Keratinocyte (primary cell): ENCODE measurements around the gene EWSR1. TPM values are rescaled to one million over a fixed set of nuclear protein-coding genes. Genes with fewer than 3 reads are reported as not detected.

Source experiments
- DNase-seq: peaks from one replicate; pipeline ENCODE4 v3.0.0-alpha.2; 2011; ENCODE audit warnings: low read depth, missing footprints, low spot score
- FAIRE-seq: peaks from 2 replicates; lab custom pipeline; 2011; peaks lifted over from hg19 to GRCh38; lab: Jason Lieb, UNC
- H2AFZ ChIP-seq: 2 replicates; pipeline ENCODE4 v1.6.0; 2012; ENCODE audit warnings: low read length, control low read depth, inconsistent platforms; ENCODE audit not compliant: control insufficient read depth
- H3K27ac ChIP-seq: 2 replicates; pipeline ENCODE4 v1.5.1; 2011; ENCODE audit warnings: low read length; ENCODE audit not compliant: control insufficient read depth, insufficient read depth
- H3K27me3 ChIP-seq: 3 replicates; pipeline ENCODE4 v1.6.0; 2011; ENCODE audit warnings: low read length; ENCODE audit not compliant: control insufficient read depth, insufficient read depth; ENCODE audit errors: extremely low read depth
- H3K36me3 ChIP-seq, 2 experiments: 2 replicates in 1 of 2; 3 replicates in 1 of 2; pipeline ENCODE4 v1.5.1; 2011; ENCODE audit warnings: low read length in 2 of 2, mild to moderate bottlenecking in 1 of 2; ENCODE audit not compliant: control insufficient read depth in 2 of 2, insufficient read depth in 2 of 2; ENCODE audit errors: extremely low read depth in 1 of 2
- H3K4me1 ChIP-seq: 3 replicates; pipeline ENCODE4 v1.5.1; 2011; ENCODE audit warnings: low read length; ENCODE audit not compliant: control insufficient read depth, insufficient read depth; ENCODE audit errors: extremely low read depth
- H3K4me2 ChIP-seq: 3 replicates; pipeline ENCODE4 v1.6.0; 2011; ENCODE audit warnings: low read depth, low read length; ENCODE audit not compliant: control insufficient read depth, insufficient read depth; ENCODE audit errors: extremely low read depth
- H3K4me3 ChIP-seq, 3 experiments: fragments of 200-600 bp in 1 of 3; sonication (generic) in 1 of 3; 2 replicates in 2 of 3; 3 replicates in 1 of 3; pipeline ENCODE4 v1.5.1; 2011 to 2016; ENCODE audit warnings: low read length in 3 of 3, mild to moderate bottlenecking in 3 of 3, control low read depth in 2 of 3, inconsistent platforms in 1 of 3, low read depth in 1 of 3, mixed read lengths in 1 of 3, mixed run types in 1 of 3, moderate library complexity in 1 of 3; ENCODE audit not compliant: control insufficient read depth in 2 of 3, insufficient read depth in 2 of 3; ENCODE audit errors: extremely low read depth in 1 of 3
- H3K79me2 ChIP-seq: 2 replicates; pipeline ENCODE4 v1.6.0; 2012; ENCODE audit warnings: low read length; ENCODE audit not compliant: control insufficient read depth, insufficient read depth
- H3K9ac ChIP-seq: 3 replicates; pipeline ENCODE4 v1.6.0; 2011; ENCODE audit warnings: low read length; ENCODE audit not compliant: control insufficient read depth, insufficient read depth; ENCODE audit errors: extremely low read depth
- H3K9me1 ChIP-seq: 3 replicates; pipeline ENCODE4 v1.6.0; 2011; ENCODE audit warnings: low read length; ENCODE audit not compliant: control insufficient read depth, insufficient read depth; ENCODE audit errors: extremely low read depth
- H3K9me3 ChIP-seq: 2 replicates; pipeline ENCODE4 v1.5.1; 2012; ENCODE audit warnings: low read depth, low read length; ENCODE audit not compliant: control insufficient read depth
- H4K20me1 ChIP-seq: 3 replicates; pipeline ENCODE4 v1.6.0; 2011; ENCODE audit warnings: low read length; ENCODE audit not compliant: control insufficient read depth, insufficient read depth; ENCODE audit errors: extremely low read depth
- CTCF ChIP-seq, 3 experiments: IDR thresholded peaks in 1 of 3; conservative IDR thresholded peaks in 1 of 3; optimal IDR thresholded peaks in 1 of 3; 2 replicates in 2 of 3; 3 replicates in 1 of 3; pipeline versions ENCODE3 to v1.5.1; 2011; ENCODE audit warnings: low read length in 3 of 3, mild to moderate bottlenecking in 3 of 3, moderate library complexity in 2 of 3, control low read depth in 1 of 3, inconsistent platforms in 1 of 3; ENCODE audit not compliant: insufficient read depth in 2 of 3; ENCODE audit errors: extremely low read depth in 1 of 3
- EZH2 ChIP-seq: IDR thresholded peaks from one replicate; pipeline ENCODE4 v1.6.1; 2012; ENCODE audit warnings: inconsistent platforms, mild to moderate bottlenecking, low read length, moderate library complexity
- dilution Hi-C: fragments of 300-500 bp; cut with MboI; formaldehyde crosslinking; loops from one replicate; pipeline ENCODE4 v1.7.0; 2020; ENCODE audit warnings: low sequenced_read_pairs; ENCODE audit not compliant: extremely low pct_ligation_motif_present
- polyA plus RNA-seq, 5 experiments: library from polyadenylated mRNA; depleted of rRNA in 3 of 5; stranded (reverse) in 3 of 5; stranded (forward) in 1 of 5; unstranded in 1 of 5; fragments of >200 nt; gene quantifications; 1 replicate in 1 of 5; 2 replicates in 3 of 5; 3 replicates in 1 of 5; pipeline versions ENCODE4 v1.2.1 to v1.2.3, GENCODE V29; 2011 to 2012; ENCODE audit warnings: missing spikeins in 2 of 5, low read depth in 1 of 5, low replicate concordance in 1 of 5

EWSR1 gene
- polyA plus RNA-seq, 1 donor (not counting 4 experiments of a cell fraction or from before 2014, with no cell fraction given), result 245 TPM

DNA sequence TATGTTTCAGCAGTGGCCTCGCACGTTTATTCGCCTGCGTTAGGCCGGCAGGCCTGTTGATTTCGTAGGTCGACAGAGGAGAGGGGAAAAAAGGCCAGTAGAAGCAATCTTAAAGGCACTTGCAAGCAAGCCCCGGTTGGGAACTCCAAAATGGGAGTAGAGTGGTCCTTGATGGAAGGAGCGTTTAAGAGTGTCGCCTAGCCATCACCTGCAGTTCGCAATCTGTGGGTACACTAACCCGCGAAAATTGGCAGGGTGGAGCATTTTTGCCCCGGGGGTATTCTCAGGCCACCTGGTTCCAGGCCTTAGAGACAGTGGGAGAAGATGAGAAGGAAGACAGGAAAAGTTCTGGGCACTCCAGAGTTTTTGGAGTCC, 1.1 kb downstream of the EWSR1 start:
- no peaks in the 10 kb centered on the region for H3K9me1 ChIP-seq
- FAIRE-seq, result no peak

DNA sequence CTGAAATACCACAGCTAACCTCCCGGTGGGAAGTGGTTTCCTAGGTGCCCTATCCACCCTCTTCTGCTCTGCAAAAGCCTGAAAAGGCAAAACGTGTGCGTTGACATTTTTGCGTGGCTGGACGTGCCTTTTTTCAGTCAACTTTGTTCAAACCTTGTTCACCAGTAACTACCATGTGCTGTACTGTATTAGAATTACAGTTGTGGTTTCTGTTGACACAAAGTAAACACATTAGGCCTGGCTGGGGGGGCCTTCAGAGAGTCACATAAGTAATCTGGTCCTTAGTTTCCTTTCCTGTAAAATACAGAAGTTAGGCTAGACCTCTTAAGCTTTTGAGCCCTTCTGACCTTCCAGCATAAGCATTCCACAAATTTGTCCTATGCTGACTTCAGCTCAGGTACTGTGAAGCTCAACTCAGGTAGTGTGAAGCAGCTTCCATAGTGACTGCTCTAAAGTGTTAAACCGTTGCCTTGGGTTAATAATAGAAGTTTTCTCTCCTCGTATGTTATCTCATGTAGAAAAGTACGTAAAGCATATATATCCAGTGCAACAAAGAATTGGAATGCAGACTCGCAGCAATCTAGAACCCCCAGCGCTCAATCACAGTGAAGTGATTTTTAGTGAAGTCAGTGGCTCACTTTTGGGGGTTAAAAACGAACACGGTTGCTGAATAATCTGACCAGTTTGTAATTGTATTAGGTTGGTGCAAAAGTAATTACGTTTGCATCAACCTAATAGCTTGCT, 1.8 kb downstream of the EWSR1 start:
- dilution Hi-C loops, result no loop called here
- FAIRE-seq (peak; percentile 39), DNase-seq (no peak)
- Histone ChIP-seq H3K9ac (peak overlapping the region; percentile 100), H3K9me3 (no peaks in the 10 kb centered on the region), H3K4me2 (peak overlapping the region; percentile 83), H3K36me3 (peaks cover 16 to 35% of the 10 kb centered on the region in 2 experiments), H3K4me1 (peaks cover 23% of the 10 kb centered on the region), H3K4me3 (peak overlapping the region; percentile 82 to 92 (median 89)), H3K27me3 (no peaks in the 10 kb centered on the region), H2AFZ (no peak overlapping the region), H3K9me1 (no peaks in the 10 kb centered on the region), H3K27ac (peak overlapping the region; percentile 100), H4K20me1 (peaks cover 43% of the 10 kb centered on the region), H3K79me2 (peaks cover 85% of the 10 kb centered on the region)
- no peak for TF ChIP-seq EZH2
- TF ChIP-seq CTCF (optimal IDR thresholded peaks at IDR 0.05 in 1 of 3, IDR thresholded peaks at IDR 0.05 in 1 of 3, conservative IDR thresholded peaks at IDR 0.05 in 1 of 3; ENCODE audit: extremely low read depth in 1 of 3, insufficient read depth in 2 of 3, low read length in 3 of 3), result no peak

More for the DNA sequence above, 1.1 kb downstream of the EWSR1 start:
- peak overlapping the region; percentile 82 to 92 (median 89) for H3K4me3 ChIP-seq
- peaks cover 16 to 31% of the 10 kb centered on the region in 2 experiments for H3K36me3 ChIP-seq
- H3K79me2 ChIP-seq, result peaks cover 78% of the 10 kb centered on the region
- no peak for DNase-seq
- dilution Hi-C loops, result no loop called here
- H3K9me3 ChIP-seq, result no peaks in the 10 kb centered on the region
- peaks cover 23% of the 10 kb centered on the region for H3K4me1 ChIP-seq
- peak overlapping the region; percentile 83 for H3K4me2 ChIP-seq
- peak overlapping the region; percentile 100 for H3K27ac ChIP-seq
- TF ChIP-seq CTCF (optimal IDR thresholded peaks at IDR 0.05 in 1 of 3, IDR thresholded peaks at IDR 0.05 in 1 of 3, conservative IDR thresholded peaks at IDR 0.05 in 1 of 3; ENCODE audit: extremely low read depth in 1 of 3, insufficient read depth in 2 of 3, low read length in 3 of 3) (no peak), EZH2 (no peak)
- no peaks in the 10 kb centered on the region for H3K27me3 ChIP-seq
- H2AFZ ChIP-seq, result no peak overlapping the region
- H3K9ac ChIP-seq, result peak overlapping the region; percentile 100
- peaks cover 38% of the 10 kb centered on the region for H4K20me1 ChIP-seq
